HL-60/S4 (cell line): ENCODE measurements around the gene CTRB1.

Source experiments
- in situ Hi-C: fragments of 300-500 bp; cut with MboI; formaldehyde crosslinking; loops from 2 replicates; pipeline ENCODE4 v1.14.3; 2022; ENCODE audit warnings: low sequenced_read_pairs

Gene CTRB1

DNA sequence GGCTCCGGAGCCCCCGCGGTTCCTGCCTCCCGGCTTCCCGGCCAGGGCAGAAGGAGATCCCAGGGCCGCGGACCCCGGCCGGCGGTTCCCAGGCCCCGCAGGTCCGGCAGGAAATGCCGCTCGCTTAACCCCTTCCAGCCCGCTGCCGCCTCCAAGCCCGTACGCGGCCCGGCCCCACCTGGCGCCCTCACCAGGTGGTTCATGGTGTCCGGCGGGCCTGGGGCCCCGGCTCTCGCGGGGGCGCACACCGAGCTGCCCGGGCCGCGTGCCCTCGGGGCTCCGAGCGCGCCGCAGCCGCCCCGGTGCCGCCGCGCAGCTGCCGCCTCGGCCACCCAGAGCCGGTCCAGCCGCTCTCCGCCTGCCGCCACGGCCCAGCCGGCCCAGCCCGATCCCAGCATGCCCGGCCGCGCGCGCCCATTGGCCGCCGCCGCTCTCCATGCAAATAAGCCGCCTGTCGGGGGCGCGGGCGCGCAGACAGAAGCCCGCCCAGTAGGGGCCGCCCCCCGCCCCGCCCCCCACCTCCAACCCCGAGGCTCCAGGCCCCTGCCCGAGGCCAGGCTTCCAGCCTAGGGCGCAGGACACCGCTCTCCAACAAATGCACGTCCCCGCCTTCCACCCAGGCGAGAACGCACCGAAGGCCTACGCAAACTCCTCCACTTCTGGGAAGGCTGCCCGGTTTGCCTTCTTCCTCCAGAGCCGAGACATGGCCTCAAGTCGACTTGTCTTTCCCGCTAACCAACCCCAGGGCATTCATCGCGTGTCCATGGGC, 32.7 kb downstream of the CTRB1 start, which contains the start of gene BCAR1:
Gene BCAR1 (minus strand): TSS at position 345 of the 769 bp plus-strand sequence. CDS start 142 bp downstream, at position 203.
- in situ Hi-C loops, result no loop called here

GRCh38 chr16:75252049-75252864, 33.5 kb downstream of the CTRB1 start:
- in situ Hi-C loops, result no loop called here

DNA sequence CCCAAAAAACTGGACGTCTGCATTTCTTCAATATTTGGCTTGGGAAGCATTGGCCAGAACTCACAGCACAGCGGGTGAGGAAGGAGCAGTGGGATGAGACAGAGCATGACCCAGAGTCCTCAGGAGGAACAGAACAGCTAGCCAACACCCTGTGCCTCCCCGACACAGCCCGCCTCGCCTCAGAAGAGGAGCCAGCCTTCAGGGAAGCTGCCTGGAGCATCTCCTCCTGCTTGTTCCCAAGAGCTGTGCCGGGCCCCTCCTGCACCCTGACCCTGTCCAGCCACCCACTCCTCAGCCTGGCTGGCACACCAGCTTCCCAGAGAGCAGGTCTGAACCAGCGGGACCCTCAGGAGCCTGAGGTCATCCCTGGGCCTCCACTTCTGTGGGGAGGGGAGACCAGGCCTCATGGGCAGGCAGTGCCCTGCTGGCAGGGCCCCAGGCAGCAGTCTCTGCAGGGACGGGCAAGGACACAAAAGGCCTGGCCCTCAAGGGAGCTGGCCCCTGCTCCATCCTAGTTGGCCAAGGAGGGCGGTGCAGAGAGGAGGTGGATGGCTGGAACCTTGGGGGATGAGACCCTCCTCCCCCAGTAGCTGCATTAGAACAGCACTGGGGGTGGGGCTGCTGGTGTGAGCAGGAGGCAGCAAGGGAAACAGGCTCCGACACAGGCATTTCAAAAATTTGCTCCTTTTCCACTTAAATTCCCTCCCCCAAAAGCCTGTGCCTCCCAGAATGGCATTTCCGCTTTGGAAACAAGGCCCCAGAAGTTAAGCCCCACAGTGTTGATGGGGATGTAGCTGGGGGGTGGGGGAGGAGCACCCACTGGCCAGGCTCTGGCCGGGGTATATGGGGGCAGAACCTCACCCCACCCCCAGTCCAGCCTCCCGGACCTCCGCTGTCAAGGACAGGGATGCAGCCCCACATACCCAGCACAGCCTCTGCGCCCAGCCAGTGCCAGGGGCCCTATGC, 34.4 kb downstream of the CTRB1 start:
- in situ Hi-C loops, result no loop called here

GRCh38 chr16:75254359-75254837, 35.6 kb downstream of the CTRB1 start:
- in situ Hi-C loops, result no loop called here

- in situ Hi-C loops, result no loop called here
Observed at GRCh38 chr16:75256059-75256571, 37.3 kb downstream of the CTRB1 start.

GRCh38 chr16:75256696-75257343, 38.0 kb downstream of the CTRB1 start:
- in situ Hi-C loops, result no loop called here

DNA sequence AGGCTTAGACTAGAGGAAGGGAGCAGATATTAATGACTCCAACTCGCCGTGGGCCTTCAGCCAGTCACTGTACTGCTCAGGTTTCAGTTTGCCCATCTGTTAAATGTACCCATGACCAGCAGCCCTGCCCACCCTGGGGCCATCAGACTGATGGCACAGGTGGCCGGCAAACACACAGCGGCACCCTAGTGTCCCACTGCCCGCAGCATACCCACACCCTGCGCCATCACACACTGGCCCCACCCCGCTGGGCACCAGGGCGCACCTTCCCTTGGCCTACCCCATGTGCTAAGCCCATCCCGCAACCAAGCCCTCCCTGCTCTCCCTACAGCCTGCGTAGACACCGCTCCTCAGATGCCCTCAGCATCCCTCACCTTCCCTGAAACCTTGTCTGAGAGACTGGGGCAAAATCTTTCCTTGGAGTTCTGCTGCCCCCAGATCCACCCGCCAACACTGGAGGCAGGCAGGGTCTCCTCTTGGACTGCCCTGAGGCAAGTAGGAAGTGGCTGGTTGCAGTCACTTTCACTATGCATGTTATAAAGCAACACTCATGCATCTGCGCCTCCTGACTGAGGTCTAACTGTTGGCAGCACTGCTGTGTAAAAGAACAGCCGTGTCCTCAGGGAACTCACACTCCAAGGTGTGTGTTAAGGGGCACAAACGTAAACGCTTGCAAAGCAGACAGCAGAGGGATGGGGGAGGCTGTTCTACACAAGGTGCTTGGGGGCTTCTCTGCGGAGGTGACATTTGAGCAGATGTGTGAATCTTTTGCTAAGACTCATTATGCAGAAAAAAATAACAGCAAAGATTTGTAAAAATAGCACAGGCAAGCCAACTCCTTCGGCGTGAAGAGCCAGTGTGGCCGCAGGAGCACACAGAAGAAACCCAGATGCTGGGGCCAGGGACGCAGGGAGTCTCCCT, 39.4 kb downstream of the CTRB1 start:
- in situ Hi-C loops, result no loop called here

GRCh38 chr16:75258807-75259141, 40.0 kb downstream of the CTRB1 start:
- in situ Hi-C loops, result no loop called here

DNA sequence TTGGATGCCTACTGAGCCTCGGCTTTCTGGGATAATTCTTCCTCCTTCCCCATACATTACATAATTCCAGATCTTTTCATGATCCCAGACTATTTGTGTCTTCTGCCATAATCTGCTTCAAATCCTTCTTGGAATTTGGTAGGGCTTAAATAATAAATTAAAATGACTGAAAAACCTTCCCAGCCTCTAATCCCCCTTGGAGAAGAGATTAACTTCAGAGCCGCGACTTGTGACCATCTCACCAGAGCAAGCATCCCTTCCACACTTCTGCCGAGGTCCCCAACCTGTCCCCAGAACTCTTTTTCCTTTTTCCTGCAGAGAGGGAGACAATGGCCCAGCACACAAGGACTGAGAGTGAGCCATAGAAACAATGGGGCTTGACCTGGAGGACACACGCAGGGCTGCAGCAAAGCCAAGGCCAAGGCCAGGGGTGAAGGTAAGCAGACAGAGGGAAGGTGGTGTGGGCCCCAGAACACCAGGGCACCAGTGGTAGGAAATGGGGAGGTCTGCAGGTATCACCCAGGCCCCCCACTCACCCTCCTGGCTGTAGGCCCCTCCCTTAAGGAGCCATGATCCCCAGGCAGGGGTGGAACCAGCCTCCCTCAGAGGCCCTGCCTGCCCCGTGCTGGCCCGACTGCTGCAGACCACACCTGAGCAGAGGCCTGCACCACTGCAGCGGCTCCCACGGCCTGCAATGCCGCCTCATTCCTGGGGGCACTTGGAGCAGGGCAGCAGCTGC, 42.2 kb downstream of the CTRB1 start:
- in situ Hi-C loops, result no loop called here

DNA sequence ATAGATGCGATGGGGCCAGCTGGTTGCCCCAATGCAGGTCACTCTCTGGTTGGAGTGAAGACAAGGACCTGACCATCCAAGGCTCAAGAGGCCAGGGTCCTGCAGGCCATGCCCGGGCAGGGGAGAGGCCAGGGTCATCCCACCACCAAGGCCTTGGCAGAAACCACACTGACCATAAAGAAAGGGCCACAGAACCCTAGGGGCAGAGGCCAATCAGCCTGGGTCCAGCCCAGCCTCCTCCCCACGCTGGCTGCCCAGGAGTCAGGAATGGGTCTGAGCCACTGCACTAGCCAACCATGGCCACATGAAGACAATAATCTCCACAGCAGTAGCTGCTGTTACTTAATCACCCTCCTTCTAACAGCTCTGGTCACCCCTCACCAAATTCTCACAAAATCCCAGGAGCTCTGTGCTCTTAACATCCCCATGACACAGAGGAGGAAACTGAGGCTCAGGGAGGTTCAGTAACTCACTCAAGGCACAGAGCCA, 42.8 kb downstream of the CTRB1 start:
- in situ Hi-C loops, result no loop called here

GRCh38 chr16:75262104-75262799, 43.5 kb downstream of the CTRB1 start:
- in situ Hi-C loops, result no loop called here

DNA sequence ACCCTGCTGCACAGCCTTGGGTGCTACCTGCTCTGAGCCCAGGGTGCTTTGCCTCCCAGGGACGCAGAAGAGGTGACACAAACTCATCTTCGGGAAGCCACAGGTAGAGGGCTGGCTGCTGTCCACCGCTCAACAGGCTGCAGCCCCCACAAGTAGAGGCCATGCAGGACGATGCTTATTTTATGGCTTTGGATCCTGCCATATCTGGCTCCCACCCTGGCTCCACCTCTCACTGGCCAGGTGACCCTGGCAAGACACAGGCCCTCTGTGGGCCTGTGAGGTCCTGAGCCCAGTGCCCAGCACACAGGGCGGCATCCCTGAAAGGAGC, 44.0 kb downstream of the CTRB1 start:
- in situ Hi-C loops, result no loop called here

GRCh38 chr16:75263291-75263962, 44.6 kb downstream of the CTRB1 start:
- in situ Hi-C loops, result no loop called here

GRCh38 chr16:75263963-75264445, 45.2 kb downstream of the CTRB1 start:
- in situ Hi-C loops, result no loop called here

GRCh38 chr16:75264457-75264998, 45.7 kb downstream of the CTRB1 start:
- in situ Hi-C loops, result no loop called here

GRCh38 chr16:75264999-75265910, 46.5 kb downstream of the CTRB1 start:
- in situ Hi-C loops, result no loop called here
